MM.1S (cell line): ENCODE data around the gene C12orf60.

ENCODE experiments used
- EZH2 ChIP-seq: fragments of 300-600 bp; sonication (generic); optimal IDR thresholded peaks from 2 replicates; pipeline ENCODE3; 2017; ENCODE audit warnings: low read depth, mild to moderate bottlenecking, antibody characterized with exemption, low read length, mixed read lengths
- EZH2phosphoT487 ChIP-seq: fragments of 300-600 bp; sonication (generic); IDR thresholded peaks from 2 replicates; pipeline ENCODE4 v1.6.1; 2018; ENCODE audit warnings: antibody characterized with exemption, low read length
- TF ChIP-seq, protein P1 (sequence below): fragments of 300-600 bp; sonication (generic); IDR thresholded peaks from 2 replicates; pipeline ENCODE4 v1.5.1; 2016; ENCODE audit warnings: antibody characterized with exemption, low read length, mixed read lengths

GRCh38 chr12:14843425-14843887, 40.0 kb downstream of the C12orf60 start, which contains the start of gene ART4:
- TF ChIP-seq, protein P1, sequence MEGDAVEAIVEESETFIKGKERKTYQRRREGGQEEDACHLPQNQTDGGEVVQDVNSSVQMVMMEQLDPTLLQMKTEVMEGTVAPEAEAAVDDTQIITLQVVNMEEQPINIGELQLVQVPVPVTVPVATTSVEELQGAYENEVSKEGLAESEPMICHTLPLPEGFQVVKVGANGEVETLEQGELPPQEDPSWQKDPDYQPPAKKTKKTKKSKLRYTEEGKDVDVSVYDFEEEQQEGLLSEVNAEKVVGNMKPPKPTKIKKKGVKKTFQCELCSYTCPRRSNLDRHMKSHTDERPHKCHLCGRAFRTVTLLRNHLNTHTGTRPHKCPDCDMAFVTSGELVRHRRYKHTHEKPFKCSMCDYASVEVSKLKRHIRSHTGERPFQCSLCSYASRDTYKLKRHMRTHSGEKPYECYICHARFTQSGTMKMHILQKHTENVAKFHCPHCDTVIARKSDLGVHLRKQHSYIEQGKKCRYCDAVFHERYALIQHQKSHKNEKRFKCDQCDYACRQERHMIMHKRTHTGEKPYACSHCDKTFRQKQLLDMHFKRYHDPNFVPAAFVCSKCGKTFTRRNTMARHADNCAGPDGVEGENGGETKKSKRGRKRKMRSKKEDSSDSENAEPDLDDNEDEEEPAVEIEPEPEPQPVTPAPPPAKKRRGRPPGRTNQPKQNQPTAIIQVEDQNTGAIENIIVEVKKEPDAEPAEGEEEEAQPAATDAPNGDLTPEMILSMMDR: no peak
- TF ChIP-seq EZH2 (no peak), EZH2phosphoT487 (no peak)
